GM21619 (cell line): Measurements from ENCODE around the gene AP2B1.

Source experiments
- ATAC-seq: cut with Tn5 transposase; IDR thresholded peaks from one replicate; pipeline ENCODE4 v1.9.1; 2021; ENCODE audit not compliant: unreplicated experiment

The AP2B1 gene

GRCh38 chr17:35726953-35727460 lies 139.9 kb downstream of the AP2B1 start:
- no peak for ATAC-seq

- no peak for ATAC-seq
Measured at GRCh38 chr17:35727635-35728034, 140.5 kb downstream of the AP2B1 start.

- ATAC-seq, result no peak
Measured at GRCh38 chr17:35728551-35728950, 141.4 kb downstream of the AP2B1 start.

- no peak for ATAC-seq
Measured at GRCh38 chr17:35729405-35729833, 142.3 kb downstream of the AP2B1 start.

- no peak for ATAC-seq
Measured at GRCh38 chr17:35730400-35731005, 143.4 kb downstream of the AP2B1 start.

- ATAC-seq, result no peak
Measured at GRCh38 chr17:35731239-35731916, 144.3 kb downstream of the AP2B1 start, which contains the start of gene RASL10B. RASL10B (plus strand) TSS chr17:35731639; CDS start chr17:35735185, 3,546 bp downstream.

GRCh38 chr17:35731917-35732805 lies 145.0 kb downstream of the AP2B1 start:
- ATAC-seq, result no peak

- ATAC-seq, result no peak
Measured at GRCh38 chr17:35732806-35733136, 145.6 kb downstream of the AP2B1 start.

GRCh38 chr17:35733366-35733765 lies 146.2 kb downstream of the AP2B1 start:
- ATAC-seq, result no peak

- ATAC-seq, result no peak
Measured at GRCh38 chr17:35734396-35734795, 147.3 kb downstream of the AP2B1 start.

GRCh38 chr17:35735036-35735805 lies 148.1 kb downstream of the AP2B1 start:
- no peak for ATAC-seq

- no peak for ATAC-seq
Measured at GRCh38 chr17:35736236-35736635, 149.1 kb downstream of the AP2B1 start.

- ATAC-seq, result no peak
Measured at GRCh38 chr17:35738519-35739133, 151.5 kb downstream of the AP2B1 start.

GRCh38 chr17:35740216-35740615 lies 153.1 kb downstream of the AP2B1 start:
- no peak for ATAC-seq

GRCh38 chr17:35740997-35741931 lies 154.1 kb downstream of the AP2B1 start:
- ATAC-seq, result no peak

- no peak for ATAC-seq
Measured at GRCh38 chr17:35742496-35742895, 155.4 kb downstream of the AP2B1 start.

- no peak for ATAC-seq
Measured at GRCh38 chr17:35742896-35743477, 155.9 kb downstream of the AP2B1 start.

GRCh38 chr17:35743626-35744328 lies 156.7 kb downstream of the AP2B1 start:
- no peak for ATAC-seq
